Measurements from ENCODE around the gene GPATCH2.

DNA sequence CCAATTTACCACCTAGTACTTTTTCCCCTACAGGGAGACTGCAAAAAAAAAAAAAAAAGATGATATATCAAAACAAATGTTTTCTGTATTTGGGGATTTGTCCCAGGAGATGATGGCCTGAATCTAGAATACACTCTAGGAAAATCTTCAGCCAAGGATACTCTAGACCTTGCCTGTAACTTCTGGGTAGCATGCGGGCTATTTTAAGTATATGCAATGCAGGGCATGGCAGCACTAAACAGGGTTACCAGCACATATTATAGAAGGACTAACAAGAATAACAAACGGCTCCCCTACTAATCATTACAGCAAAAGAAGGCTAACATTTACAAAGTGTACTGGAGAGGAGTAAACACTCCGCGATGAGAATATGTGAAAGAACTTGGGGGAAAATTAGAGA is 109.6 kb downstream of the GPATCH2 start:
- TF ChIP-seq, protein P1, sequence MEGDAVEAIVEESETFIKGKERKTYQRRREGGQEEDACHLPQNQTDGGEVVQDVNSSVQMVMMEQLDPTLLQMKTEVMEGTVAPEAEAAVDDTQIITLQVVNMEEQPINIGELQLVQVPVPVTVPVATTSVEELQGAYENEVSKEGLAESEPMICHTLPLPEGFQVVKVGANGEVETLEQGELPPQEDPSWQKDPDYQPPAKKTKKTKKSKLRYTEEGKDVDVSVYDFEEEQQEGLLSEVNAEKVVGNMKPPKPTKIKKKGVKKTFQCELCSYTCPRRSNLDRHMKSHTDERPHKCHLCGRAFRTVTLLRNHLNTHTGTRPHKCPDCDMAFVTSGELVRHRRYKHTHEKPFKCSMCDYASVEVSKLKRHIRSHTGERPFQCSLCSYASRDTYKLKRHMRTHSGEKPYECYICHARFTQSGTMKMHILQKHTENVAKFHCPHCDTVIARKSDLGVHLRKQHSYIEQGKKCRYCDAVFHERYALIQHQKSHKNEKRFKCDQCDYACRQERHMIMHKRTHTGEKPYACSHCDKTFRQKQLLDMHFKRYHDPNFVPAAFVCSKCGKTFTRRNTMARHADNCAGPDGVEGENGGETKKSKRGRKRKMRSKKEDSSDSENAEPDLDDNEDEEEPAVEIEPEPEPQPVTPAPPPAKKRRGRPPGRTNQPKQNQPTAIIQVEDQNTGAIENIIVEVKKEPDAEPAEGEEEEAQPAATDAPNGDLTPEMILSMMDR (conservative IDR thresholded peaks at IDR 0.05; ENCODE audit: low read depth, low read length): no peak
- TF ChIP-seq EZH2 (IDR thresholded peaks at IDR 0.05; ENCODE audit: low read length, unreplicated experiment): no peak
